Neutrophil (primary cell): Measurements from ENCODE around the gene LCA5.

Experiments used
- H3K27ac ChIP-seq: fragments of 200-600 bp; sonication (generic); 2 replicates; pipeline ENCODE4 v1.5.1; 2016; ENCODE audit warnings: mild to moderate bottlenecking, moderate library complexity
- H3K27me3 ChIP-seq: fragments of 200-600 bp; sonication (generic); 2 replicates; pipeline ENCODE4 v1.6.0; 2016; ENCODE audit warnings: mild to moderate bottlenecking
- H3K36me3 ChIP-seq: fragments of 200-600 bp; sonication (generic); 2 replicates; pipeline ENCODE4 v1.5.1; 2017
- H3K4me1 ChIP-seq, 2 experiments: fragments of 200-600 bp in 1 of 2; sonication (generic) in 1 of 2; 1 replicate in 1 of 2; 2 replicates in 1 of 2; pipeline versions ENCODE4 v1.5.1 to v1.6.1; 2013 to 2016; ENCODE audit warnings: low read depth in 1 of 2, low read length in 1 of 2, mild to moderate bottlenecking in 1 of 2, moderate library complexity in 1 of 2; ENCODE audit not compliant: control insufficient read depth in 1 of 2, insufficient read depth in 1 of 2
- H3K4me3 ChIP-seq, 2 experiments: fragments of 200-600 bp in 1 of 2; sonication (generic) in 1 of 2; 1 replicate in 1 of 2; 2 replicates in 1 of 2; pipeline ENCODE4 v1.5.1; 2013 to 2016; ENCODE audit warnings: low read depth in 1 of 2, low read length in 1 of 2, mild to moderate bottlenecking in 1 of 2, moderate library complexity in 1 of 2
- H3K9me3 ChIP-seq: fragments of 200-600 bp; sonication (generic); 2 replicates; pipeline ENCODE4 v1.5.1; 2016
- CTCF ChIP-seq: fragments of 200-600 bp; sonication (generic); IDR thresholded peaks from 2 replicates; pipeline ENCODE4 v1.5.1; 2016; ENCODE audit warnings: antibody characterized with exemption

LCA5 gene

GRCh38 chr6:79520534-79520933 lies 16.7 kb downstream of the LCA5 start:
- no peaks in the 10 kb centered on the region for H3K9me3 ChIP-seq
- no peak overlapping the region for H3K27ac ChIP-seq
- H3K4me3 ChIP-seq = no peak overlapping the region
- no peaks in the 10 kb centered on the region for H3K4me1 ChIP-seq
- no peaks in the 10 kb centered on the region for H3K27me3 ChIP-seq
- H3K36me3 ChIP-seq = no peaks in the 10 kb centered on the region
- no peak for TF ChIP-seq CTCF

- H3K4me3 ChIP-seq = no peak overlapping the region
- H3K4me1 ChIP-seq = no peaks in the 10 kb centered on the region
- no peaks in the 10 kb centered on the region for H3K9me3 ChIP-seq
- H3K27me3 ChIP-seq = no peaks in the 10 kb centered on the region
- H3K36me3 ChIP-seq = no peaks in the 10 kb centered on the region
- no peak overlapping the region for H3K27ac ChIP-seq
- TF ChIP-seq CTCF = no peak
These were observed 18.4 kb downstream of the LCA5 start for GRCh38 chr6:79518842-79519241.

GRCh38 chr6:79515436-79515835 lies 21.8 kb downstream of the LCA5 start:
- no peak overlapping the region for H3K27ac ChIP-seq
- H3K4me3 ChIP-seq = no peak overlapping the region
- H3K27me3 ChIP-seq = no peaks in the 10 kb centered on the region
- no peaks in the 10 kb centered on the region for H3K9me3 ChIP-seq
- no peaks in the 10 kb centered on the region for H3K4me1 ChIP-seq
- no peak for TF ChIP-seq CTCF
- no peaks in the 10 kb centered on the region for H3K36me3 ChIP-seq

GRCh38 chr6:79513111-79513510 lies 24.1 kb downstream of the LCA5 start:
- Histone ChIP-seq H3K4me1 (no peaks in the 10 kb centered on the region), H3K9me3 (no peaks in the 10 kb centered on the region), H3K27me3 (no peaks in the 10 kb centered on the region), H3K36me3 (no peaks in the 10 kb centered on the region), H3K27ac (no peak overlapping the region), H3K4me3 (no peak overlapping the region)
- TF ChIP-seq CTCF = no peak

GRCh38 chr6:79512014-79512413 lies 25.2 kb downstream of the LCA5 start:
- TF ChIP-seq CTCF = no peak
- Histone ChIP-seq H3K36me3 (no peaks in the 10 kb centered on the region), H3K27me3 (no peaks in the 10 kb centered on the region), H3K27ac (no peak overlapping the region), H3K4me1 (no peaks in the 10 kb centered on the region), H3K4me3 (no peak overlapping the region), H3K9me3 (no peaks in the 10 kb centered on the region)

GRCh38 chr6:79510707-79511106 lies 26.5 kb downstream of the LCA5 start:
- no peak for TF ChIP-seq CTCF
- H3K36me3 ChIP-seq = no peaks in the 10 kb centered on the region
- no peaks in the 10 kb centered on the region for H3K4me1 ChIP-seq
- H3K4me3 ChIP-seq = no peak overlapping the region
- no peaks in the 10 kb centered on the region for H3K27me3 ChIP-seq
- H3K27ac ChIP-seq = no peak overlapping the region
- no peaks in the 10 kb centered on the region for H3K9me3 ChIP-seq
